HCT116 (cell line): ENCODE results near the gene SH3TC2. TPM values are rescaled to one million over a fixed set of nuclear protein-coding genes. Genes with fewer than 3 reads are reported as not detected.

Experiments used
- ATAC-seq: fragments of 200-7000 bp; cut with Tn5 transposase; 2 replicates; pipeline ENCODE4 v1.9.1; 2020; ENCODE audit warnings: mild to moderate bottlenecking, moderate library complexity
- BruUV-seq: library from RNA; stranded (reverse); fragments of 400-500 nt; replicated peaks from 2 replicates; lab custom pipeline; 2021; lab: Mats Ljungman, UMichigan
- CTCF ChIA-PET: fragments of 300-600 bp; sonication (Branson Sonifier 250); formaldehyde crosslinking; loops from one replicate; lab custom pipeline; 2021; ENCODE audit warnings: antibody characterized with exemption; lab: Charles Lee
- POLR2A ChIA-PET: fragments of 300-600, 350-600 bp; sonication (Branson Sonifier 250); formaldehyde crosslinking; loops from one replicate; lab custom pipeline; 2021; ENCODE audit warnings: antibody characterized with exemption; lab: Charles Lee
- RAD21 ChIA-PET, 2 experiments: fragments of 300-600 bp; sonication (Branson Sonifier 250); formaldehyde crosslinking; loops; one replicate each; lab custom pipeline; 2023; ENCODE audit warnings: low total read pairs in 2 of 2; ENCODE audit not compliant: uncharacterized antibody in 2 of 2, unreplicated experiment in 2 of 2, low non-redundant PET in 1 of 2; lab: Charles Lee
- DNase-seq: peaks from one replicate; pipeline ENCODE4 v3.0.0-alpha.2; 2010; ENCODE audit warnings: low read depth, low spot score
- H2AFZ ChIP-seq: fragments of 200-600 bp; shearing (Covaris generic), sonication (generic); 2 replicates; pipeline ENCODE4 v1.6.1; 2017; ENCODE audit warnings: low read depth, mixed run types, mixed read lengths, antibody characterized with exemption, low read length; ENCODE audit not compliant: poor library complexity, severe bottlenecking
- H3K27ac ChIP-seq: 2 replicates; pipeline ENCODE4 v1.5.1; 2012; ENCODE audit warnings: low read depth, low read length
- H3K27me3 ChIP-seq: fragments of 200-600 bp; sonication (generic); 2 replicates; pipeline ENCODE4 v1.6.1; 2016; ENCODE audit warnings: mixed run types, low read length, mixed read lengths; ENCODE audit not compliant: insufficient read depth
- H3K36me3 ChIP-seq, 2 experiments: fragments of 200-500 bp in 1 of 2; fragments of 200-600 bp in 1 of 2; sonication (Bioruptor generic) in 1 of 2; sonication (generic) in 1 of 2; 2 replicates each; pipeline versions ENCODE4 v1.5.1 to v1.6.1; 2014 to 2016; ENCODE audit warnings: low read length in 2 of 2, inconsistent platforms in 1 of 2, mixed read lengths in 1 of 2, mixed run types in 1 of 2; ENCODE audit not compliant: insufficient read depth in 2 of 2, control insufficient read depth in 1 of 2
- H3K4me1 ChIP-seq, 2 experiments: fragments of 200-600 bp in 1 of 2; sonication (generic) in 1 of 2; 2 replicates each; pipeline versions ENCODE4 v1.5.1 to v1.6.1; 2012 to 2017; ENCODE audit warnings: low read length in 2 of 2, inconsistent platforms in 1 of 2, mild to moderate bottlenecking in 1 of 2, mixed read lengths in 1 of 2, mixed run types in 1 of 2, moderate library complexity in 1 of 2; ENCODE audit not compliant: insufficient read depth in 2 of 2, control insufficient read depth in 1 of 2
- H3K4me2 ChIP-seq: fragments of 200-600 bp; sonication (generic); 2 replicates; pipeline ENCODE4 v1.6.1; 2017; ENCODE audit warnings: mixed run types, low read length, mixed read lengths
- H3K4me3 ChIP-seq, 2 experiments: fragments of 200-600 bp in 1 of 2; sonication (generic) in 1 of 2; replicated peaks in 1 of 2; 2 replicates each; pipeline ENCODE4 v1.5.1; 2011 to 2016; ENCODE audit warnings: low read length in 2 of 2, control low read depth in 1 of 2, low read depth in 1 of 2, mild to moderate bottlenecking in 1 of 2, mixed read lengths in 1 of 2, mixed run types in 1 of 2
- H3K79me2 ChIP-seq: fragments of 200-600 bp; sonication (generic); 2 replicates; pipeline ENCODE4 v1.6.1; 2017; ENCODE audit warnings: mild to moderate bottlenecking, mixed run types, low read length, moderate library complexity, mixed read lengths; ENCODE audit not compliant: insufficient read depth
- H3K9ac ChIP-seq: fragments of 200-600 bp; sonication (generic); 2 replicates; pipeline ENCODE4 v1.6.1; 2016; ENCODE audit warnings: low read length, mixed read lengths
- H3K9me2 ChIP-seq: fragments of 200-600 bp; sonication (generic), shearing (Covaris generic); 2 replicates; pipeline ENCODE4 v1.6.1; 2017; ENCODE audit warnings: mixed run types, mild to moderate bottlenecking, moderate library complexity; ENCODE audit not compliant: insufficient read depth
- H3K9me3 ChIP-seq, 2 experiments: fragments of 200-500 bp in 1 of 2; fragments of 200-600 bp in 1 of 2; sonication (Bioruptor generic) in 1 of 2; sonication (generic) in 1 of 2; 2 replicates each; pipeline ENCODE4 v1.6.1; 2014 to 2017; ENCODE audit warnings: low read length in 2 of 2, mixed read lengths in 2 of 2, inconsistent platforms in 1 of 2, low read depth in 1 of 2, mild to moderate bottlenecking in 1 of 2, mixed run types in 1 of 2, moderate library complexity in 1 of 2; ENCODE audit not compliant: control insufficient read depth in 1 of 2, insufficient read depth in 1 of 2
- H4K20me1 ChIP-seq: fragments of 200-600 bp; sonication (generic), shearing (Covaris generic); 2 replicates; pipeline ENCODE4 v1.6.1; 2017; ENCODE audit warnings: mixed run types, mild to moderate bottlenecking, moderate library complexity; ENCODE audit not compliant: insufficient read depth
- ATF3 ChIP-seq: IDR thresholded peaks from 2 replicates; pipeline ENCODE4 v1.6.1; 2012
- EZH2 ChIP-seq: fragments of 200-600 bp; sonication (generic); IDR thresholded peaks from 2 replicates; pipeline ENCODE4 v1.6.1; 2017; ENCODE audit warnings: antibody characterized with exemption, mixed run types
- EZH2phosphoT487 ChIP-seq: fragments of 200-600 bp; IDR thresholded peaks from 2 replicates; pipeline ENCODE4 v1.6.1; 2018; ENCODE audit warnings: antibody characterized with exemption, borderline replicate concordance
- JUND ChIP-seq: IDR thresholded peaks from 2 replicates; pipeline ENCODE4 v1.6.1; 2012
- MAX ChIP-seq: IDR thresholded peaks from 2 replicates; pipeline ENCODE4 v1.6.1; 2012
- POLR2A ChIP-seq: IDR thresholded peaks from 2 replicates; pipeline ENCODE4 v1.7.0; 2011; ENCODE audit warnings: borderline replicate concordance; ENCODE audit not compliant: insufficient read depth, insufficient read length; ENCODE audit errors: extremely low read depth
- POLR2AphosphoS5 ChIP-seq: IDR thresholded peaks from 2 replicates; pipeline ENCODE4 v1.6.1; 2011; ENCODE audit warnings: mild to moderate bottlenecking, low read depth, low read length, moderate library complexity
- SIN3A ChIP-seq: IDR thresholded peaks from 2 replicates; pipeline ENCODE4 v1.6.1; 2012; ENCODE audit warnings: low read depth
- SP1 ChIP-seq: IDR thresholded peaks from 2 replicates; pipeline ENCODE4 v1.6.1; 2012; ENCODE audit warnings: low read depth
- TCF7L2 ChIP-seq: IDR thresholded peaks from 2 replicates; pipeline ENCODE4 v1.7.0; 2011; ENCODE audit warnings: borderline replicate concordance, inconsistent platforms; ENCODE audit not compliant: insufficient read depth, insufficient read length; ENCODE audit errors: extremely low read depth
- ZBTB33 ChIP-seq: IDR thresholded peaks from 2 replicates; pipeline ENCODE4 v1.6.1; 2011; ENCODE audit warnings: mild to moderate bottlenecking, low read length, moderate library complexity; ENCODE audit not compliant: insufficient replicate concordance; ENCODE audit errors: extremely low read depth
- ZNF274 ChIP-seq: fragments of 200-500 bp; sonication (Bioruptor generic); IDR thresholded peaks from 2 replicates; pipeline ENCODE4 v1.6.1; 2014; ENCODE audit warnings: mild to moderate bottlenecking, low read depth, low read length, inconsistent platforms
- intact Hi-C: fragments of 100-400 bp; cut with micrococcal nuclease; formaldehyde crosslinking; loops from 2 replicates; pipeline ENCODE4 v1.10.0; 2022
- total RNA-seq: library from RNA; stranded (reverse); gene quantifications from one replicate; pipeline ENCODE4 v1.2.1, GENCODE V29; 2021; ENCODE audit not compliant: unreplicated experiment

SH3TC2 gene
- total RNA-seq, 1 experiment from 2014 or later, result 12.8 TPM

GRCh38 chr5:149043641-149044040, 19.2 kb downstream of the SH3TC2 start:
- Histone ChIP-seq H3K9me2 (no peaks in the 10 kb centered on the region), H3K27me3 (no peaks in the 10 kb centered on the region), H3K79me2 (no peaks in the 10 kb centered on the region), H3K9me3 (no peaks in the 10 kb centered on the region), H3K4me1 (no peaks in the 10 kb centered on the region), H3K36me3 (no peaks in the 10 kb centered on the region), H2AFZ (no peak overlapping the region), H4K20me1 (no peaks in the 10 kb centered on the region), H3K27ac (no peak overlapping the region), H3K4me2 (no peak overlapping the region), H3K9ac (no peak overlapping the region), H3K4me3 (no peak overlapping the region)
- CTCF ChIA-PET, result no interaction called here
- RAD21 ChIA-PET, result no interaction called here
- ATAC-seq (no peak), DNase-seq (no peak)
- POLR2A ChIA-PET, result no interaction called here
- intact Hi-C loops, result no loop called here
- TF ChIP-seq ATF3 (no peak), EZH2 (no peak), ZNF274 (no peak), TCF7L2 (no peak), JUND (no peak), MAX (no peak), ZBTB33 (no peak), SP1 (no peak), EZH2phosphoT487 (no peak), SIN3A (no peak), POLR2A (no peak), POLR2AphosphoS5 (no peak)
- no TSS peak for BruUV-seq
